ENCODE results near the gene ERCC8. TPM values are rescaled to one million over a fixed set of nuclear protein-coding genes. Genes with fewer than 3 reads are reported as not detected.

ERCC8 gene
- total RNA-seq, 1 experiment from 2014 or later, result 13.0 TPM

DNA sequence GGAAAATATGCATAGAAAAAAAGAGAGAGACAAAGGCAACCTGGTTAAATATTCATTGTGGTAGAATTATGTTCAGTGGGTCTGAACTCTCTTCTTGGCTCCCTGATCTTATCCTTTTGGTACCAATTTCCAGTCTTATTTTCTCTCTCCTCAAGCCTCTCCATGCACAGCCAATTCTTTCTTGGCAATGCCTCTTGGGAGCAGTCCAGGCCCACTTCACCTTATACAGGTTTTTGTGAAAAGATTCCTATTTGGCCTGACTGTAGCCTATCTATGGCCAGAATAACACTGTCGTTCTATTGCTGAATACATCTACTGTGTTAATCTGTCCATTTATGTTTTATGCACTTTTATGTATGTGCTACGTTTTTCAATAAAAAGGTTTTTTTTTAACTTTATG is 103.5 kb downstream of the ERCC8 start:
- BruUV-seq (replicated peaks), result no TSS peak
- no peak overlapping the region for H3K4me3 ChIP-seq
- no peaks in the 10 kb centered on the region for H3K9me2 ChIP-seq (ENCODE audit: insufficient read depth)
- no peaks in the 10 kb centered on the region for H3K9me3 ChIP-seq (ENCODE audit: insufficient read depth, low read depth)
- no peak overlapping the region for H3K4me2 ChIP-seq
- H3K27ac ChIP-seq, result no peak overlapping the region
- H3F3A ChIP-seq (ENCODE audit: insufficient read depth, low read depth), result no peaks in the 10 kb centered on the region
- ChIA-PET CTCF (no interaction called here), POLR2A (ENCODE audit: unreplicated experiment) (no interaction called here)
- TF ChIP-seq EZH2 (IDR thresholded peaks at IDR 0.05; ENCODE audit: low read depth), result no peak
- TF ChIP-seq, protein P1, sequence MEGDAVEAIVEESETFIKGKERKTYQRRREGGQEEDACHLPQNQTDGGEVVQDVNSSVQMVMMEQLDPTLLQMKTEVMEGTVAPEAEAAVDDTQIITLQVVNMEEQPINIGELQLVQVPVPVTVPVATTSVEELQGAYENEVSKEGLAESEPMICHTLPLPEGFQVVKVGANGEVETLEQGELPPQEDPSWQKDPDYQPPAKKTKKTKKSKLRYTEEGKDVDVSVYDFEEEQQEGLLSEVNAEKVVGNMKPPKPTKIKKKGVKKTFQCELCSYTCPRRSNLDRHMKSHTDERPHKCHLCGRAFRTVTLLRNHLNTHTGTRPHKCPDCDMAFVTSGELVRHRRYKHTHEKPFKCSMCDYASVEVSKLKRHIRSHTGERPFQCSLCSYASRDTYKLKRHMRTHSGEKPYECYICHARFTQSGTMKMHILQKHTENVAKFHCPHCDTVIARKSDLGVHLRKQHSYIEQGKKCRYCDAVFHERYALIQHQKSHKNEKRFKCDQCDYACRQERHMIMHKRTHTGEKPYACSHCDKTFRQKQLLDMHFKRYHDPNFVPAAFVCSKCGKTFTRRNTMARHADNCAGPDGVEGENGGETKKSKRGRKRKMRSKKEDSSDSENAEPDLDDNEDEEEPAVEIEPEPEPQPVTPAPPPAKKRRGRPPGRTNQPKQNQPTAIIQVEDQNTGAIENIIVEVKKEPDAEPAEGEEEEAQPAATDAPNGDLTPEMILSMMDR (conservative IDR thresholded peaks at IDR 0.05), result no peak
- H4K20me1 ChIP-seq (ENCODE audit: insufficient read depth), result no peaks in the 10 kb centered on the region
- H3K79me2 ChIP-seq (ENCODE audit: low read depth), result no peaks in the 10 kb centered on the region; the same call in 1 of the 2 replicates
- DNase-seq, result no peak
- H3K4me1 ChIP-seq (replicated peaks; ENCODE audit: insufficient read depth), result peaks cover 13% of the 10 kb centered on the region
- intact Hi-C loops (cut with micrococcal nuclease; ENCODE audit: unreplicated experiment), result loop anchor here (5.0 kb wide), 2 partner anchors 59 to 164 kb away; no protein-coding TSS in a partner anchor
- no peak overlapping the region for H2AFZ ChIP-seq
- no peaks in the 10 kb centered on the region for H3K36me3 ChIP-seq (ENCODE audit: low read depth)
- H3K27me3 ChIP-seq (ENCODE audit: insufficient read depth, low read depth), result no peaks in the 10 kb centered on the region

DNA sequence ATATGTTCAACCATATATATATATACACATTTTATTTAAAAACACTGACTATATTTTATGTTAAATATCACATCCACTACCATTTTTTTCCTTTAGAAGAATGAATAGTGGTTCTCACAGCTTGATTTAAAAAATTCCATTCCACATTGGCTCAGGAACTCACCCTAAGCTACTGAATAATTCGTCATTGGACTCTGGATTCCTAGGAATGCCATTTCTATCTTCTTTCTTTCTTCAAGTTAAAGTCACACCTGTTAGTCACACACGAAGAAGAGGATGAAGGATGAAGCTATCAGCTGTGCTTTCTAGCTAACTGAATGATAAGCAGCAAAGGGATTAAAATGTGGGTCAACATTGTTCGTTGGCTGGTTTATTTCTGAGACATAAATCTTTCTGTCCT is 108.7 kb downstream of the ERCC8 start:
- no peaks in the 10 kb centered on the region for H3K36me3 ChIP-seq (ENCODE audit: low read depth)
- no TSS peak for BruUV-seq (replicated peaks)
- DNase-seq, result no peak
- H4K20me1 ChIP-seq (ENCODE audit: insufficient read depth), result peaks cover 3% of the 10 kb centered on the region; the same call in 1 of the 2 replicates
- H3F3A ChIP-seq (ENCODE audit: insufficient read depth, low read depth), result no peaks in the 10 kb centered on the region
- H3K4me1 ChIP-seq (replicated peaks; ENCODE audit: insufficient read depth), result no peaks in the 10 kb centered on the region
- no peaks in the 10 kb centered on the region for H3K9me2 ChIP-seq (ENCODE audit: insufficient read depth)
- no peak overlapping the region for H3K27ac ChIP-seq
- H2AFZ ChIP-seq, result no peak overlapping the region
- ChIA-PET CTCF (no interaction called here), POLR2A (ENCODE audit: unreplicated experiment) (no interaction called here)
- no peaks in the 10 kb centered on the region for H3K27me3 ChIP-seq (ENCODE audit: insufficient read depth, low read depth)
- no peak overlapping the region for H3K4me3 ChIP-seq
- H3K4me2 ChIP-seq, result no peak overlapping the region
- TF ChIP-seq, protein P1 (conservative IDR thresholded peaks at IDR 0.05), result no peak
- no peak for TF ChIP-seq EZH2 (IDR thresholded peaks at IDR 0.05; ENCODE audit: low read depth)
- no peaks in the 10 kb centered on the region for H3K9me3 ChIP-seq (ENCODE audit: insufficient read depth, low read depth)
- H3K79me2 ChIP-seq (ENCODE audit: low read depth), result no peaks in the 10 kb centered on the region
- intact Hi-C loops (cut with micrococcal nuclease; ENCODE audit: unreplicated experiment), result no loop called here

DNA sequence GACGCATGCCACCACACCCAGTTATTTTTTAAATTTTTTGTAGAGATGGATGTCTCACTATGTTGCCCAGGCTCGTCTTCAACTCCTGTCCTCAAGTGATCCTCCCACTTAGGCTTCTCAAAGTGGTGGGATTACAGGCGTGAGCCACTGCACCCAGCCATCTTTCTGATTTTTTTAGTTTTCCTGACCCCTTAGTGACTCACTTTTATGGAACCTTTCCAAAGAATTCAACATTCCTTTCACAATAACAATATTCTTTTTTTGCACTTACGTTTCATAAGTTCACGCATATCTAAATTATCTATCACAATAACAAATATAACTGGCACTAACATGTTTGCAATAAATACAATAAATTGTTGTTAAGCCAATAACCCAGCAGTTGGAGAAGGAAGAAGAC is 109.3 kb downstream of the ERCC8 start:
- no peaks in the 10 kb centered on the region for H3K9me2 ChIP-seq (ENCODE audit: insufficient read depth)
- no TSS peak for BruUV-seq (replicated peaks)
- no peaks in the 10 kb centered on the region for H3F3A ChIP-seq (ENCODE audit: insufficient read depth, low read depth)
- H3K27me3 ChIP-seq (ENCODE audit: insufficient read depth, low read depth), result no peaks in the 10 kb centered on the region
- no peaks in the 10 kb centered on the region for H3K9me3 ChIP-seq (ENCODE audit: insufficient read depth, low read depth)
- H3K4me2 ChIP-seq, result no peak overlapping the region
- no peak overlapping the region for H3K4me3 ChIP-seq
- peaks cover 3% of the 10 kb centered on the region; the same call in 1 of the 2 replicates for H4K20me1 ChIP-seq (ENCODE audit: insufficient read depth)
- no peak for DNase-seq
- no peaks in the 10 kb centered on the region for H3K79me2 ChIP-seq (ENCODE audit: low read depth)
- no peak for TF ChIP-seq EZH2 (IDR thresholded peaks at IDR 0.05; ENCODE audit: low read depth)
- TF ChIP-seq, protein P1 (conservative IDR thresholded peaks at IDR 0.05), result no peak
- ChIA-PET CTCF (interaction anchor here (0.6 kb wide), 1 partner anchor 166 kb away, joined by 4 read pairs; no protein-coding TSS in a partner anchor), POLR2A (ENCODE audit: unreplicated experiment) (interaction anchor here (0.6 kb wide), 1 partner anchor 476 kb away, joined by 5 read pairs; no protein-coding TSS in a partner anchor)
- no peaks in the 10 kb centered on the region for H3K36me3 ChIP-seq (ENCODE audit: low read depth)
- H3K4me1 ChIP-seq (replicated peaks; ENCODE audit: insufficient read depth), result no peaks in the 10 kb centered on the region
- intact Hi-C loops (cut with micrococcal nuclease; ENCODE audit: unreplicated experiment), result no loop called here
- no peak overlapping the region for H3K27ac ChIP-seq
- no peak overlapping the region for H2AFZ ChIP-seq
